AG04449 (cell line): ENCODE measurements around the gene FYB1.

ENCODE experiments used
- CTCF ChIA-PET: fragments of 350-600 bp; formaldehyde crosslinking; extraction: SDS; loops from one replicate; lab custom pipeline; 2021; ENCODE audit warnings: antibody characterized with exemption; lab: Yijun Ruan, JAX
- POLR2A ChIA-PET: fragments of 400-600, 350-600 bp; formaldehyde crosslinking; extraction: SDS; loops from one replicate; lab custom pipeline; 2020; ENCODE audit warnings: antibody characterized with exemption, inconsistent platforms; lab: Yijun Ruan, JAX
- DNase-seq: peaks from one replicate; pipeline ENCODE4 v3.0.0-alpha.2; 2010; ENCODE audit warnings: low read depth, low spot score
- H3K4me3 ChIP-seq: 2 replicates; pipeline ENCODE4 v1.5.1; 2011; ENCODE audit warnings: low read depth, mild to moderate bottlenecking, control low read depth, low read length
- CTCF ChIP-seq: IDR thresholded peaks from one replicate; pipeline ENCODE4 v1.5.1; 2011; ENCODE audit warnings: mild to moderate bottlenecking, moderate library complexity, low read length, control low read depth, inconsistent platforms; ENCODE audit not compliant: insufficient read depth; ENCODE audit errors: missing control alignments

Gene FYB1

DNA sequence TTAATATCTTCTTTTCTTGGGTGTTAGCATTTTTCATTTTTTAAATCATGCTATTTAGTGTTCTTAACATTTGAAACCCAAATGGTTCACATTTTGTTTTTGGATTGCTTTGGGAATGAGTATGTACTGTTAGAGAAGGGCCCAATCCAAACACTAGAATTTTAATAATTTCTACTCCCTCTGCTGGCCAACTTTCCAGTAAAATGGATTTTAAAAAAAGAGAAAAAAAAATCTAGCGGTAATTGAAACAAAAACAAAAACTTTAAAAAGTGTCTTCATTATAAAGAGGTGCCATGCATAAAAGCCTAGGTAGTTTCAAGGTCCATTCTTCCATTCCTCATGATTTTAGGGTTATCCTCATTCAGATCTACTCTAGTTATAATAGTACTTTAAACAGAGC lies 113.0 kb downstream of the FYB1 start:
- TF ChIP-seq CTCF: no peak
- no peak for DNase-seq
- ChIA-PET POLR2A (no interaction called here), CTCF (no interaction called here)
- H3K4me3 ChIP-seq: no peak overlapping the region

GRCh38 chr5:39104221-39104620 lies 115.1 kb downstream of the FYB1 start:
- no peak overlapping the region for H3K4me3 ChIP-seq
- POLR2A ChIA-PET: interaction anchor here (1.2 kb wide), 1 partner anchor 11 kb away, joined by 5 read pairs; no protein-coding TSS in a partner anchor
- no peak for TF ChIP-seq CTCF
- CTCF ChIA-PET: interaction anchor here (0.7 to 3.5 kb wide), 3 partner anchors 24 to 179 kb away, joined by 4 to 15 read pairs (median 12); no protein-coding TSS in a partner anchor
- no peak for DNase-seq

GRCh38 chr5:39102684-39103155 lies 116.6 kb downstream of the FYB1 start:
- ChIA-PET CTCF (interaction anchor here (0.9 to 3.5 kb wide), 3 partner anchors 18 to 181 kb away, joined by 4 to 15 read pairs (median 12); no protein-coding TSS in a partner anchor), POLR2A (no interaction called here)
- H3K4me3 ChIP-seq: no peak overlapping the region
- no peak for TF ChIP-seq CTCF
- no peak for DNase-seq

DNA sequence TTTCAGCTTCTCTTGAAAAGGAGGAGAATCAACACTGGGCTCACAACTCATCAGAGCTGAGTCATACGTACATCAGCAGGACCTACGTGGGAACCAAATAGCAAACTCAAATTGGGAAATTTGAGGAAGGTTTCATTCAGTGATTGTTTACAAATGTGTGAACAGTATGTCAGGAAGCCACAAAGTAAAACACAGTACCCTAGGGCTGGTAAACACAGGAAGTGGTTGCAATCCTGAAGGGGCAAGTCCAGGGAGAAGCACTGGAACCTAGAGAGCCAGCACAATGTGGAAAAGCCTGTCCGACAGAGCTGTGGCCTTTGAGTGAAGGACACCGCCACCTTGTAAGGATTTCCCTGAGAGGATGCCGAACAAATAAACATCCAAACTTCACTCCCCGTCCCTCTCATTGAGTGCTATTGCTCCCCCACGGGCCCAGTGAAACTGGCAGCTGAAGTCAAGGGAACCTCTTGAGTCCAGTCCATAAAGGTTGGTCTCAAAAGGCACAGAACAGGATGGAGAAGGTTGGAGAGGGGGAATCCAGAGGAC lies 118.4 kb downstream of the FYB1 start:
- no peak overlapping the region for H3K4me3 ChIP-seq
- ChIA-PET CTCF (interaction anchor here (0.9 to 6.1 kb wide), 2 partner anchors 21 to 182 kb away, joined by 3 to 61 read pairs; no protein-coding TSS in a partner anchor), POLR2A (interaction anchor here (1.2 kb wide), 1 partner anchor 85 kb away, joined by 4 read pairs; no protein-coding TSS in a partner anchor)
- TF ChIP-seq CTCF: no peak
- peak; percentile 95 for DNase-seq

GRCh38 chr5:39100301-39100850 lies 119.0 kb downstream of the FYB1 start:
- H3K4me3 ChIP-seq: no peak overlapping the region
- TF ChIP-seq CTCF: no peak
- CTCF ChIA-PET: interaction anchor here (6.1 kb wide), 1 partner anchor 20 kb away, joined by 61 read pairs; no protein-coding TSS in a partner anchor
- POLR2A ChIA-PET: interaction anchor here (1.2 kb wide), 1 partner anchor 85 kb away, joined by 4 read pairs; no protein-coding TSS in a partner anchor
- DNase-seq: no peak

DNA sequence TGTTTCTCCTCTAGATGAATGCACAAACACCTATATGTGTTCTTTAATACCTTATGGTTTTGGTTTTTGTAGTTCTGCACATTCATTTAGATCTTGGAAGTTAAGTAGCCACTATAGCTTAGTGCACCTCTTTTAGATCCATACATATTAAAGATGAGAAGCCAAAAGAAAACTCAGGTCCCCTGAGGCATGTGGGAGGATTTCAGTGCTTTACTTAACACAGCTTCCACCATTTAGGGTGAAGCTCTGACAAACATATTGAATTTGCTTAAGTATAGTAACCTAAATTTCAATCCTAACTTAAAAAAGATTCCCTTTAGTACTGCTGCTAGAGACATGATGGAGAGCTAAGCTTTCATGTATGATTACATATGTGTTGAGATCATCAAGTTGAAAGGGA lies 119.5 kb downstream of the FYB1 start:
- H3K4me3 ChIP-seq: no peak overlapping the region
- POLR2A ChIA-PET: no interaction called here
- no peak for DNase-seq
- TF ChIP-seq CTCF: no peak
- CTCF ChIA-PET: interaction anchor here (6.1 kb wide), 1 partner anchor 20 kb away, joined by 61 read pairs; no protein-coding TSS in a partner anchor
